AG09309 (cell line): ENCODE results near the gene AP3M1.

Source experiments
- DNase-seq: peaks from one replicate; pipeline ENCODE4 v3.0.0-alpha.2; 2010; ENCODE audit warnings: low read depth
- H3K4me3 ChIP-seq: 2 replicates; pipeline ENCODE4 v1.5.1; 2011; ENCODE audit warnings: mild to moderate bottlenecking, low read depth, low read length, moderate library complexity; ENCODE audit not compliant: control insufficient read depth
- CTCF ChIP-seq: IDR thresholded peaks from 2 replicates; pipeline ENCODE4 v1.5.1; 2011; ENCODE audit warnings: mild to moderate bottlenecking, low read depth, low read length, inconsistent platforms; ENCODE audit not compliant: insufficient read depth, control insufficient read depth; ENCODE audit errors: missing control alignments

The AP3M1 gene

GRCh38 chr10:74078037-74078436, 72.6 kb downstream of the AP3M1 start:
- no peak for TF ChIP-seq CTCF
- DNase-seq, result no peak
- H3K4me3 ChIP-seq, result no peak overlapping the region

GRCh38 chr10:74077416-74077815, 73.2 kb downstream of the AP3M1 start:
- TF ChIP-seq CTCF, result no peak
- H3K4me3 ChIP-seq, result no peak overlapping the region
- no peak for DNase-seq

GRCh38 chr10:74076961-74077360, 73.7 kb downstream of the AP3M1 start:
- TF ChIP-seq CTCF, result no peak
- no peak overlapping the region for H3K4me3 ChIP-seq
- no peak for DNase-seq

GRCh38 chr10:74075906-74076305, 74.7 kb downstream of the AP3M1 start:
- no peak overlapping the region for H3K4me3 ChIP-seq
- no peak for DNase-seq
- no peak for TF ChIP-seq CTCF

- TF ChIP-seq CTCF, result no peak
- no peak for DNase-seq
- H3K4me3 ChIP-seq, result no peak overlapping the region
Observed at GRCh38 chr10:74072503-74072902, 78.1 kb downstream of the AP3M1 start.

GRCh38 chr10:74071157-74071556, 79.5 kb downstream of the AP3M1 start:
- peak; percentile 57 for DNase-seq
- TF ChIP-seq CTCF, result no peak
- H3K4me3 ChIP-seq, result no peak overlapping the region
